Fibroblast of upper back skin (primary cell): Measurements from ENCODE around the gene TMEM169.

ENCODE experiments used
- DNase-seq: peaks from one replicate; pipeline ENCODE4 v3.0.0-alpha.2; 2013

The TMEM169 gene

GRCh38 chr2:216108310-216108966, 26.7 kb downstream of the TMEM169 start:
- no peak for DNase-seq

DNA sequence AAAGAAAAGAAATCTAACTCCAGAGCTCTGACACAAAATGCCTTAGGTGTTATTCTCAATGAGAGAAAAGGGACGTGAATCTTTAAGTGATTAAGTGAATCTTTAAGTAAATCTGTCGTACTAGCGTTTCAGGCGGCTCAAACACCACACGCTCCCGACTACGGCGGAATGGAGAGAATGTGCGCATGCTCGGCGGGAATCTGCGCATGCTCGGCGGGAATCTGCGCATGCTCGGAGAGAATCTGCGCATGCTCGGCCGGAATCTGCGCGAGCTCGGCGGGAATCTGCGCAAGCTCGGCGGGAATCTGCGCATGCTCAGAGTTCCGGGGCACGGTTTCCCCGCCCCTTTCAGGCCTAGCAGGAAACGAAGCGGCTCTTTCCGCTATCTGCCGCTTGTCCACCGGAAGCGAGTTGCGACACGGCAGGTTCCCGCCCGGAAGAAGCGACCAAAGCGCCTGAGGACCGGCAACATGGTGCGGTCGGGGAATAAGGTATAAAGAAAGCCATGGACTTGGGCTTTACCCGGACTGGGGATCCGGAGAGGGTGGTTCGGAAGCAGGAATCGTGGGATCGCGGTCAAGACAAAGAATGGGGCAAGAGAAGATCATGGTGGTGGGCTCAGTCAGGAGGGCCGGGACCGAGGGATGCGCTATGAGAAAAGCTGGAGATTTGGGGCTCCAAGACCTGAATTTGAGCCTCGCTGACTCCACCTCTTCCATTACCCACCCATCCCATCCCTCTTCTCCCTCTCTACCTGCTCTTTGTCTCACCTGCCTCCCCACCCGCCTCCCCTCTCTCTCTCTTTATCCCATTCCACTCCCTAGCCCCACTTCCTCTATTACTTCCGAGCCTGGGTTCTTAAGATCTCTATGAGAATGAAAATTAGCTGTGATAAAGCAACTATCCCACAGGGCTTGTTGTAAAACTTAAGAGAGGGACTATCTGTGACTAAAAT, 27.5 kb downstream of the TMEM169 start, which contains the start of gene XRCC5:
TSS of gene XRCC5 (plus strand) at position 382 of the 955 bp plus-strand sequence. CDS start at position 471, 89 bp downstream.
- peak; percentile 96 for DNase-seq

GRCh38 chr2:216109962-216110614, 28.4 kb downstream of the TMEM169 start:
- peak; percentile 58 for DNase-seq

- DNase-seq = no peak
Observed at GRCh38 chr2:216110620-216111019, 28.9 kb downstream of the TMEM169 start.

- DNase-seq = no peak
Observed at GRCh38 chr2:216111122-216111521, 29.4 kb downstream of the TMEM169 start.

GRCh38 chr2:216112926-216113325, 31.2 kb downstream of the TMEM169 start:
- DNase-seq = no peak

- DNase-seq = no peak
Observed at GRCh38 chr2:216113572-216113971, 31.9 kb downstream of the TMEM169 start.

DNA sequence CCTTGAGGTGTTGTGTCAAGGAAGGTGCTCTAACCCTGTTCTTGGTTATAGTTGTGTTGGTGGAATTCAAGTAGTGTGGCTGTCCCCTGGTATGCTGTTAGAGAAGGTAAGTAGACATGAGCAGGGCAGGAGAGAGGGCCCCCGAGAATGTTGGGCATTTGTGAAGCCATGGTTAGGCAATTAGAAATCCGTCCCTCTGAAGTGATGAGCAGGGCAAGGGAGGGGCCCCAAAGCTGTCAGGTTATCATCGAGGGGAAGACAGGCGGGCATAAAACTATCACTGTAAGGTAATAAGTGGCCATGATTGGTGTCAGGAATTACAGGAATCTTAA, 32.6 kb downstream of the TMEM169 start:
- DNase-seq = no peak

DNA sequence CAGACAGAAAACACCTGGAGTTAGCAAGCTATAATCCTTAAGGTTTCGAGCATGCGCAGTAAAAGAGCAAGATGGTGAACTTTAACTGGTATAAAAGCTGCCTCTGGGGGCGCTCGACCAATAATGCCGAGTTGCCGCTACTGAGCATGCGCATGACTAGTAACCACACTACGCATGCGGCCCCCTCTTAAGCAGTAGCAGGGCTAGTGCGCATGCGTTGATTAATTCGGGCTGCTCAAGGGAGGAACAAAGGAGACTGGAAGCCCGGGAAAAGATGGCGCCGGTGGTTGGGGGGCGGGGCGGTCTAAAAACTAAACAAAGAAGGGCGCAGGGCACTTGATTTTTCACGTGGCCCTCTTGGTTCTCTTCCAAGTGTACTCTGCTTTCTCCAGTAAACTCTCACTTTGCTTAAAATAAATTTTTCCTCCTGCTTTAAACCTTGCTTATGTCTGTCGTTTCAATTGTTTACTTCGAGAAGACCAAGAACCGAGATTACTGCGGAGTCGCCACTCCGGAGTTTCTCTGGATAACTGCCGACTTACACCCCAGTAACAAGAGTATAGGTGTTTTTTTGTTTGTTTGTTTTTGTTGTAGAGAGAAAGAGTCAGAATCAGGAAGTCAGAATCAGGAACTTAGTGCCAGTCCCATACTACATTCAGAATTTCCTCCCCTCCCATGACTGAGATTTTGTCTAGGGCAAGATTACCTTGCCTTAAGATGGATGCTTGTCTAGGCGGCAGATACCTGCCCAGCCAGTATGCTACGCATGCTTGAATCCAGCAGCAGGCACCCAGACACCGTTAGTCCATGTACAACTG, 33.2 kb downstream of the TMEM169 start:
- peak; percentile 99 for DNase-seq

DNA sequence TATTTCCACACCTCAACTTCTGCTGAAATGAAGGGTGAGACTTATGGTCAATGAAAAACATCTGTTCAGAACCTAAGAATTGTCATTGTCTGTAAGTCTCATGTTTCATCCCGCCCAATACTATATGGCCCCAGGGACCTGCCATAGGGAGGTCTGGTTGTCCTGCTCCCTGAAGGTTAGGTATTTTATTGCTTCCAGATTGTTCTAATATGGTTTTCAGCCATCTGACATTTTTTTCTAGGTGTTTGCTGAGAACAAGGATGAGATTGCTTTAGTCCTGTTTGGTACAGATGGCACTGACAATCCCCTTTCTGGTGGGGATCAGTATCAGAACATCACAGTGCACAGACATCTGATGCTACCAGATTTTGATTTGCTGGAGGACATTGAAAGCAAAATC, 34.7 kb downstream of the TMEM169 start:
- peak; percentile 20 for DNase-seq

GRCh38 chr2:216117561-216118340, 36.0 kb downstream of the TMEM169 start:
- DNase-seq = peak; percentile 76

DNA sequence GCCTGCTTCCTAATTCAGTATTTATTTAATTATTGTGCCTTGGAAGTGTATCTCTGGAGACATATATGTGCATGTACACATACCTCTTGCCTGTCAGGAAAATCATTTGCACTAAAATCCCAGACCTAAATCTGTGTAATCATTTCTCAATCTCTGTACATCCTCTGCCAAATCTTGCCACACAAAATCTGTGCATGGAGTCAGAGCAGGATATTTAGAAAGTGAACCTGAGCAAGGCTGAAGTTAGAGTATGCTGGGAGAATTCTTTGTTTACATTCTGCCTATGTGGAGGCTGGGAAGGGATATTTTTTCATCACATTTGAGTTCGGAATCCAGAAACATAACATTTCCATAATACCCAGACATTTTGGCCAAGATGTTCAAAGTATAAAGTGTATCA, 36.8 kb downstream of the TMEM169 start:
- no peak for DNase-seq

GRCh38 chr2:216119146-216119545, 37.4 kb downstream of the TMEM169 start:
- no peak for DNase-seq

DNA sequence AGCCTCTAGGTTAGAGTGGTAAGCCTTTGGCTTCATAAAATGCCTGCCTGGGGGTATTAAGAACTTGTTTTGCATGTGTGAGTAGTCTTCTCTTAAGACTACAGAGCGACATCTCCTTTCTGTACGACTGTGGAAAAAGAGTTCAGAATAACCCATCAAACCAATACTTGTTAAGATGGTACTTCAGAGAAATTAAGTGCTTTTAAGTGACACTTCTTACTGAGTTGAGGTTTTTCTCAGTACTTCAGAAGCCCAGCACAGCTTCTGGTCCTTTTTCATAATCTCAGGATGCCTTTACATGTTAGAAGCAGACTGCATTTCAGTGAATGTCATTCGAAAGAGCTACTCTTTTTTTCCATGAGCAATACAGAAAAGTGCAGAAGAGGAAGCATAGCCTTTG, 38.3 kb downstream of the TMEM169 start:
- no peak for DNase-seq

DNA sequence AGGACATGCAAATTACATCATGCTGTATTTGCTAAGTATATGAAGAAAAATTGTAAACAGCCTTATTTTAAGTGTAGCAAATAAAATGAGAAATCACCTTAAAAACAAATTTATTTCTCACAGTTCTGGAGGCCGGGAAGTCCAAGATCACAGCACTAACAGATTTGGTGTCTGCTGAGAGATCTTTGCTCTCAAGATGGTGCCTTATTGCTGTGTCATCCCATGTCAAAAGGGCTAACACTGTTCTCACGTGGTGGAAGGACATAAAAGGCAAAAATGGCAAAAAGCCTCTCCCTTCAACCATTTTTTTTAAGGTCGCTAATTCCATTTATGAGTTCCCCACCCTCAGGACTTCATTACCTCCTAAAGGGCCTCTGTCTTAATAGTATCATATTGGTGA, 39.5 kb downstream of the TMEM169 start:
- DNase-seq = no peak

DNA sequence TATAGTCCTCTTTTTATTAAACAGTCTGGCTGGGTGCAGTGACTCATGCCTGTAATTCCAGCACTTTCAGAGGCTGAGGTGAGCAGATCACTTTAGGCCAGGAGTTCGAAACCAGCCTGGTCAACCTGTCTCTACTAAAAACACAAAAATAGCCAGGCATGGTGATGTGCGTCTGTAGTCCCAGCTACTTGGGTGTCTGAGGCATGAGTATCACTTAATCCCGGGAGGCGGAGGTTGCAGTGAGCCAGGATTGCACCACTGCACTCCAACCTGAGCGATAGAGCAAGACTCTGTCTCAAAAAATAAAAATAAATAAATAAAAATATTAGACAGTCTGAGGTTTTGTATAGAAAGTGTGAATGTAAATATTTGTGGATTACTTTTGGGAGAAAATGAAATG, 45.2 kb downstream of the TMEM169 start:
- no peak for DNase-seq

DNA sequence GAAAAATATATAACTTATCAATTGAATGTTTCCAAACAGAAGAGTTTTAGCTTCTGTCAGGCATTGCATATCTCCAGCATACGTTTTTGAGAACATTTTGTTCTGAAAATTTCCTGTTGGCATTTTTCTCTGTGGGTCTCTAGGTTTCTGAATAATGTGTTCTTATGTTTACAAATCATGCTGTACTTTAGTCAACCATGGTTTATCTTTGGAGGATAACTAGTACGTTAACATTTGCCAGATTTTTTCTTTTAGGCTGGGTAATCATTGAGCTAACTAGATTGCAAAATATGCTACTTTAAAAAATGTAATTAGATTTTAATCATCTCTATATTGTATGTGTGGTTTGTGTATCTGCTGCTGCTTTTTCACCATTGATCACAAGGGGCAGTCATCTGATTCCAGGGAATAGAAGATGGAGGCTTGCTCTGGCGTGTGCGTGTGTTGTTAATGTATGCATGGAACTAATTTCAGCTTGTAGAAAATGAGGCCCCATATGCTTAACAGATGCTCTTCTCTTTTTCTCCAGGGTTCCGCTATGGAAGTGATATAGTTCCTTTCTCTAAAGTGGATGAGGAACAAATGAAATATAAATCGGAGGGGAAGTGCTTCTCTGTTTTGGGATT, 48.7 kb downstream of the TMEM169 start:
- peak; percentile 30 for DNase-seq

GRCh38 chr2:216131175-216131926, 49.6 kb downstream of the TMEM169 start:
- DNase-seq = no peak

GRCh38 chr2:216132585-216132984, 50.9 kb downstream of the TMEM169 start:
- DNase-seq = no peak

- no peak for DNase-seq
Observed at GRCh38 chr2:216133397-216133796, 51.7 kb downstream of the TMEM169 start.
